ENCODE measurements around the gene FRRS1.

- TF ChIP-seq EZH2 (IDR thresholded peaks at IDR 0.05; ENCODE audit: borderline replicate concordance, low read depth, low read length, poor library complexity, severe bottlenecking) (no peak), CTCF (conservative IDR thresholded peaks at IDR 0.05; ENCODE audit: low read depth, low read length) (no peak)
These were observed 75.3 kb downstream of the FRRS1 start for GRCh38 chr1:99691175-99691574.

All from A673 (cell line).